ENCODE data around the gene PIP5KL1.

GRCh38 chr9:127924736-127925444 lies 5.7 kb downstream of the PIP5KL1 start:
- TF ChIP-seq POLR2AphosphoS5 (IDR thresholded peaks at IDR 0.05; ENCODE audit: borderline replicate concordance, low read depth, low read length) (no peak), EZH2 (IDR thresholded peaks at IDR 0.05) (no peak), FOXP2 (optimal IDR thresholded peaks at IDR 0.05; ENCODE audit: control extremely low read depth, extremely low read length, insufficient read depth) (no peak)

All from SK-N-MC (cell line).